DND-41 (cell line): ENCODE data around the gene SKAP1.
A peak's percentile ranks its signal among the peaks of the same experiment; 100 is the strongest.

Source experiments
- ATAC-seq: fragments of 200-7000 bp; cut with Tn5 transposase; 3 replicates; pipeline ENCODE4 v1.9.1; 2021; ENCODE audit warnings: low read depth; ENCODE audit not compliant: insufficient read depth
- DNase-seq: peaks from one replicate; pipeline ENCODE4 v3.0.0-alpha.2; 2020
- H2AFZ ChIP-seq: 2 replicates; pipeline ENCODE4 v1.6.0; 2012; ENCODE audit warnings: low read depth, low read length
- H3K27ac ChIP-seq: 2 replicates; pipeline ENCODE4 v1.5.1; 2012; ENCODE audit warnings: low read length, inconsistent platforms
- H3K27me3 ChIP-seq: fragments of 200-600 bp; sonication (generic); 2 replicates; pipeline ENCODE4 v1.6.0; 2012; ENCODE audit warnings: low read length, mild to moderate bottlenecking, inconsistent platforms; ENCODE audit not compliant: insufficient read depth, poor library complexity
- H3K36me3 ChIP-seq: 2 replicates; pipeline ENCODE4 v1.5.1; 2012; ENCODE audit warnings: low read length, inconsistent platforms; ENCODE audit not compliant: insufficient read depth
- H3K4me1 ChIP-seq: 2 replicates; pipeline ENCODE4 v1.5.1; 2012; ENCODE audit warnings: mild to moderate bottlenecking, low read length; ENCODE audit not compliant: insufficient read depth
- H3K4me2 ChIP-seq: 2 replicates; pipeline ENCODE4 v1.6.0; 2012; ENCODE audit warnings: mild to moderate bottlenecking, moderate library complexity, low read length, inconsistent platforms; ENCODE audit not compliant: insufficient read depth
- H3K4me3 ChIP-seq, 2 experiments: fragments of 200-600 bp in 1 of 2; shearing (Covaris generic) in 1 of 2; 2 replicates each; pipeline ENCODE4 v1.5.1; 2012 to 2016; ENCODE audit warnings: inconsistent platforms in 2 of 2, low read length in 2 of 2, mild to moderate bottlenecking in 2 of 2, low read depth in 1 of 2, moderate library complexity in 1 of 2
- H3K79me2 ChIP-seq: 2 replicates; pipeline ENCODE4 v1.6.0; 2012; ENCODE audit warnings: low read length, inconsistent platforms; ENCODE audit not compliant: insufficient read depth
- H3K9ac ChIP-seq: 2 replicates; pipeline ENCODE4 v1.6.0; 2012; ENCODE audit warnings: low read depth, mild to moderate bottlenecking, inconsistent platforms, low read length, moderate library complexity
- H3K9me3 ChIP-seq: 2 replicates; pipeline ENCODE4 v1.5.1; 2012; ENCODE audit warnings: low read length, moderate library complexity, mild to moderate bottlenecking, inconsistent platforms; ENCODE audit not compliant: insufficient read depth, severe bottlenecking
- H4K20me1 ChIP-seq: 2 replicates; pipeline ENCODE4 v1.6.0; 2012; ENCODE audit warnings: low read length; ENCODE audit not compliant: insufficient read depth
- EZH2 ChIP-seq: IDR thresholded peaks from 3 replicates; pipeline ENCODE4 v1.6.1; 2012; ENCODE audit warnings: borderline replicate concordance, low read depth, mild to moderate bottlenecking, moderate library complexity, low read length, inconsistent platforms; ENCODE audit not compliant: severe bottlenecking
- TF ChIP-seq, protein P1 (sequence below): IDR thresholded peaks from 2 replicates; pipeline ENCODE4 v1.5.1; 2012; ENCODE audit warnings: borderline replicate concordance, low read length, moderate library complexity, mild to moderate bottlenecking; ENCODE audit not compliant: poor library complexity, severe bottlenecking; ENCODE audit errors: extremely low read depth

The SKAP1 gene

GRCh38 chr17:48244814-48245213 is 185.2 kb downstream of the SKAP1 start:
- ATAC-seq = no peak
- Histone ChIP-seq H3K27ac (no peak overlapping the region), H3K9ac (no peak overlapping the region), H3K4me3 (no peak overlapping the region), H3K4me2 (no peak overlapping the region), H3K27me3 (peaks cover 47% of the 10 kb centered on the region), H3K9me3 (no peaks in the 10 kb centered on the region), H4K20me1 (no peaks in the 10 kb centered on the region), H3K36me3 (no peaks in the 10 kb centered on the region), H3K79me2 (no peaks in the 10 kb centered on the region), H3K4me1 (no peaks in the 10 kb centered on the region), H2AFZ (no peak overlapping the region)
- TF ChIP-seq, protein P1, sequence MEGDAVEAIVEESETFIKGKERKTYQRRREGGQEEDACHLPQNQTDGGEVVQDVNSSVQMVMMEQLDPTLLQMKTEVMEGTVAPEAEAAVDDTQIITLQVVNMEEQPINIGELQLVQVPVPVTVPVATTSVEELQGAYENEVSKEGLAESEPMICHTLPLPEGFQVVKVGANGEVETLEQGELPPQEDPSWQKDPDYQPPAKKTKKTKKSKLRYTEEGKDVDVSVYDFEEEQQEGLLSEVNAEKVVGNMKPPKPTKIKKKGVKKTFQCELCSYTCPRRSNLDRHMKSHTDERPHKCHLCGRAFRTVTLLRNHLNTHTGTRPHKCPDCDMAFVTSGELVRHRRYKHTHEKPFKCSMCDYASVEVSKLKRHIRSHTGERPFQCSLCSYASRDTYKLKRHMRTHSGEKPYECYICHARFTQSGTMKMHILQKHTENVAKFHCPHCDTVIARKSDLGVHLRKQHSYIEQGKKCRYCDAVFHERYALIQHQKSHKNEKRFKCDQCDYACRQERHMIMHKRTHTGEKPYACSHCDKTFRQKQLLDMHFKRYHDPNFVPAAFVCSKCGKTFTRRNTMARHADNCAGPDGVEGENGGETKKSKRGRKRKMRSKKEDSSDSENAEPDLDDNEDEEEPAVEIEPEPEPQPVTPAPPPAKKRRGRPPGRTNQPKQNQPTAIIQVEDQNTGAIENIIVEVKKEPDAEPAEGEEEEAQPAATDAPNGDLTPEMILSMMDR = no peak
- no peak for TF ChIP-seq EZH2
- no peak for DNase-seq

GRCh38 chr17:48244121-48244711 is 185.8 kb downstream of the SKAP1 start:
- no peaks in the 10 kb centered on the region for H3K9me3 ChIP-seq
- no peaks in the 10 kb centered on the region for H3K4me1 ChIP-seq
- no peak overlapping the region for H3K4me2 ChIP-seq
- H3K79me2 ChIP-seq = no peaks in the 10 kb centered on the region
- no peaks in the 10 kb centered on the region for H3K36me3 ChIP-seq
- H3K27me3 ChIP-seq = peaks cover 45% of the 10 kb centered on the region
- no peaks in the 10 kb centered on the region for H4K20me1 ChIP-seq
- TF ChIP-seq, protein P1 = no peak
- TF ChIP-seq EZH2 = no peak
- H3K27ac ChIP-seq = no peak overlapping the region
- ATAC-seq = no peak
- DNase-seq = no peak
- no peak overlapping the region for H3K9ac ChIP-seq
- no peak overlapping the region for H3K4me3 ChIP-seq
- 0 out of 2 replicates have a peak overlapping the region, but pooled peaks have one; percentile 41 for H2AFZ ChIP-seq

DNA sequence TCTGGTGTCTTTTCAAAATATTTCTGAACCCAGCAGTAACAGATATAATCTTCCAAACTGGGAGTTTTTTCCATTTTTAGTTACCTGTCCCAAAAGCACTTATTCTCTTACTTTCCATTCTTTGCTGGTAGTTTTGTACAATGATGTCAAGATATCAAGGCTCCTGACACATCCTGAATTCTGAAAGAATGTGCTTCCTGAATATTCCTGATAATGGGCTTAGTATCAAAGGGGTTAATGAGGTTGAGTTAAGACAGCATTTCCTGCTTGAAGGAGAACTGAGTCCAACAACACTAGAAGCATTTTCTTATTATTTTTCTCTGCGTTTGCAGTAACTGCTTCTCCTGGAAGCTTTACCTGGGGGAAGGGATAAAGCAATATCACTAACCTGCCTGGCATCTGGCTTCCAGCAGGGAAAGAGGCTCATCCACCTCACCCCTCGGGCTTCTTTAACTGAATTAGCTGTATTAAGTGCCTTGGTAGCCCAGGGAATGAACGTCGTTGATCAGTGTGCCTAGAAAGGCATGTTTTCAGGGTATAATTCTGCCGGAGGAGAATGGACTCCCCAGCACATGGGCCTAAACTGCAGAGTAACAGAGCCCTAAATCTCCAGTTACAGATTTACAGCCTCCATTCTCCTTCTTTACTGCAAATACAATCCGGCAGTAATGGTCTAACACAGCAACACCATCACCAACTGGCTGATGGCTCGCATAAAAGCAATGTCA is 188.1 kb downstream of the SKAP1 start:
- TF ChIP-seq, protein P1 = no peak
- no peak for TF ChIP-seq EZH2
- ATAC-seq (no peak), DNase-seq (no peak)
- H3K4me2 ChIP-seq = no peak overlapping the region
- H3K27me3 ChIP-seq = peaks cover 39% of the 10 kb centered on the region
- no peak overlapping the region for H3K9ac ChIP-seq
- no peak overlapping the region for H3K27ac ChIP-seq
- no peak overlapping the region for H3K4me3 ChIP-seq
- no peak overlapping the region for H2AFZ ChIP-seq
- H3K79me2 ChIP-seq = no peaks in the 10 kb centered on the region
- H3K36me3 ChIP-seq = no peaks in the 10 kb centered on the region
- H4K20me1 ChIP-seq = no peaks in the 10 kb centered on the region
- no peaks in the 10 kb centered on the region for H3K9me3 ChIP-seq
- no peaks in the 10 kb centered on the region for H3K4me1 ChIP-seq
